OCI-LY3 (cell line): ENCODE data around the gene CDH4.

Experiments used
- H2AFZ ChIP-seq: fragments of 200-600, 300-600 bp; shearing (Covaris generic); 2 replicates; pipeline ENCODE4 v1.6.0; 2014; ENCODE audit warnings: antibody characterized with exemption, low read depth, low read length
- H3K27ac ChIP-seq: fragments of 200-600, 300-600 bp; sonication (generic); 2 replicates; pipeline ENCODE4 v1.5.1; 2014; ENCODE audit warnings: mild to moderate bottlenecking, low read length, moderate library complexity, mixed read lengths
- H3K27me3 ChIP-seq: fragments of 200-600, 300-600 bp; sonication (generic); 2 replicates; pipeline ENCODE4 v1.6.1; 2014; ENCODE audit warnings: low read depth, low read length, mixed read lengths
- H3K36me3 ChIP-seq: fragments of 200-600, 300-600 bp; sonication (generic); replicated peaks from 2 replicates; pipeline ENCODE3; 2014; ENCODE audit warnings: low read depth, low read length, mixed read lengths
- H3K4me1 ChIP-seq: fragments of 300-600, 200-600 bp; sonication (generic); 2 replicates; pipeline ENCODE4 v1.6.1; 2014; ENCODE audit warnings: low read length, mixed read lengths
- H3K4me2 ChIP-seq: fragments of 200-600, 300-600 bp; sonication (generic); 2 replicates; pipeline ENCODE4 v1.6.1; 2014; ENCODE audit warnings: low read length, mixed read lengths
- H3K4me3 ChIP-seq: fragments of 300-600, 200-600 bp; sonication (generic); 2 replicates; pipeline ENCODE4 v1.5.1; 2014; ENCODE audit warnings: antibody characterized with exemption, mild to moderate bottlenecking, low read length, moderate library complexity
- H3K79me2 ChIP-seq: fragments of 300-600, 200-600 bp; shearing (Covaris generic); 2 replicates; pipeline ENCODE4 v1.6.1; 2014; ENCODE audit warnings: mild to moderate bottlenecking, low read length, mixed read lengths
- H3K9ac ChIP-seq: fragments of 300-600, 200-600 bp; shearing (Covaris generic); 2 replicates; pipeline ENCODE4 v1.6.0; 2014; ENCODE audit warnings: mild to moderate bottlenecking, low read length, moderate library complexity
- H3K9me3 ChIP-seq: fragments of 200-600, 300-600 bp; shearing (Covaris generic); 2 replicates; pipeline ENCODE4 v1.6.1; 2014; ENCODE audit warnings: low read length, mixed read lengths; ENCODE audit not compliant: insufficient read depth
- H4K20me1 ChIP-seq: fragments of 200-600, 300-600 bp; sonication (generic); 2 replicates; pipeline ENCODE4 v1.6.1; 2016; ENCODE audit warnings: low read length, mixed read lengths; ENCODE audit not compliant: insufficient read depth
- CTCF ChIP-seq: fragments of 200-600, 300-600 bp; sonication (generic); IDR thresholded peaks from 2 replicates; pipeline ENCODE4 v1.5.1; 2014; ENCODE audit warnings: antibody characterized with exemption, low read length, low read depth
- EZH2phosphoT487 ChIP-seq: fragments of 200-600 bp; shearing (Covaris generic); IDR thresholded peaks from 2 replicates; pipeline ENCODE4 v1.6.1; 2018; ENCODE audit warnings: antibody characterized with exemption, mixed run types, low read depth

CDH4 gene

GRCh38 chr20:61776491-61777075 is 524.5 kb downstream of the CDH4 start:
- no peaks in the 10 kb centered on the region for H3K27me3 ChIP-seq
- no peaks in the 10 kb centered on the region for H3K4me1 ChIP-seq
- no peak for TF ChIP-seq EZH2phosphoT487
- no peak for TF ChIP-seq CTCF
- H2AFZ ChIP-seq, result no peak overlapping the region
- no peak overlapping the region for H3K9ac ChIP-seq
- no peaks in the 10 kb centered on the region for H3K9me3 ChIP-seq
- no peaks in the 10 kb centered on the region for H4K20me1 ChIP-seq
- no peaks in the 10 kb centered on the region for H3K79me2 ChIP-seq
- no peak overlapping the region for H3K4me3 ChIP-seq
- no peaks in the 10 kb centered on the region for H3K36me3 ChIP-seq
- no peak overlapping the region for H3K27ac ChIP-seq
- H3K4me2 ChIP-seq, result no peak overlapping the region

- no peaks in the 10 kb centered on the region for H3K79me2 ChIP-seq
These were observed 525.9 kb downstream of the CDH4 start for GRCh38 chr20:61777773-61778494.

GRCh38 chr20:61778495-61778863 is 526.4 kb downstream of the CDH4 start:
- no peaks in the 10 kb centered on the region for H3K36me3 ChIP-seq
- no peak overlapping the region for H3K4me3 ChIP-seq
- TF ChIP-seq CTCF (no peak), EZH2phosphoT487 (no peak)
- H3K9ac ChIP-seq, result no peak overlapping the region
- no peak overlapping the region for H3K27ac ChIP-seq
- no peaks in the 10 kb centered on the region for H3K79me2 ChIP-seq
- H3K9me3 ChIP-seq, result no peaks in the 10 kb centered on the region
- no peaks in the 10 kb centered on the region for H3K27me3 ChIP-seq
- no peak overlapping the region for H2AFZ ChIP-seq
- H3K4me1 ChIP-seq, result no peaks in the 10 kb centered on the region
- no peak overlapping the region for H3K4me2 ChIP-seq
- no peaks in the 10 kb centered on the region for H4K20me1 ChIP-seq

More at GRCh38 chr20:61777773-61778494, 525.9 kb downstream of the CDH4 start:
- Histone ChIP-seq H4K20me1 (no peaks in the 10 kb centered on the region), H3K27me3 (no peaks in the 10 kb centered on the region), H3K36me3 (no peaks in the 10 kb centered on the region), H3K4me1 (no peaks in the 10 kb centered on the region), H3K9me3 (no peaks in the 10 kb centered on the region), H3K4me3 (no peak overlapping the region), H3K27ac (no peak overlapping the region), H3K9ac (no peak overlapping the region), H3K4me2 (no peak overlapping the region), H2AFZ (no peak overlapping the region)
- TF ChIP-seq EZH2phosphoT487 (no peak), CTCF (no peak)

- Histone ChIP-seq H3K4me3 (no peak overlapping the region), H3K27ac (no peak overlapping the region), H3K79me2 (no peaks in the 10 kb centered on the region), H2AFZ (no peak overlapping the region), H3K4me1 (no peaks in the 10 kb centered on the region), H4K20me1 (no peaks in the 10 kb centered on the region), H3K36me3 (no peaks in the 10 kb centered on the region), H3K4me2 (no peak overlapping the region), H3K9me3 (no peaks in the 10 kb centered on the region), H3K27me3 (no peaks in the 10 kb centered on the region), H3K9ac (no peak overlapping the region)
- TF ChIP-seq CTCF (no peak), EZH2phosphoT487 (no peak)
These were observed 527.3 kb downstream of the CDH4 start for GRCh38 chr20:61779176-61779965.
